NT2/D1 (cell line): ENCODE measurements around the gene TRRAP.

Source experiments
- YY1 ChIP-seq: IDR thresholded peaks from 2 replicates; pipeline ENCODE4 v1.6.1; 2011; ENCODE audit not compliant: insufficient read length, insufficient read depth
- ZNF274 ChIP-seq: IDR thresholded peaks from 2 replicates; pipeline ENCODE4 v1.6.1; 2011; ENCODE audit warnings: mild to moderate bottlenecking, low read depth, low read length

GRCh38 chr7:99002148-99002826 is 124.0 kb downstream of the TRRAP start:
- TF ChIP-seq ZNF274 (no peak), YY1 (no peak)
